Measurements from ENCODE around the gene PCDHGA3. TPM values are rescaled to one million over a fixed set of nuclear protein-coding genes. Genes with fewer than 3 reads are reported as not detected.

The PCDHGA3 gene
- total RNA-seq, 2 donors from 2014 or later: 5.3 to 9.1 TPM

GRCh38 chr5:141354900-141355469, 11.4 kb downstream of the PCDHGA3 start, which contains the start of gene PCDHGA4:
Gene PCDHGA4 (plus strand): TSS chr5:141355021. CDS start chr5:141355108, 87 bp downstream.
- Histone ChIP-seq H3K4me1 (ENCODE audit: control insufficient read depth in 1 of 2, low read depth in 2 of 2) (no peaks in the 10 kb centered on the region), H3K4me3 (peak within 1 kb of the TSS; percentile 59), H3K27ac (no peak within 1 kb of the TSS), H3K9me3 (peaks cover 85% of the 10 kb centered on the region), H3K27me3 (replicated peaks; ENCODE audit: insufficient read depth) (no peaks in the 10 kb centered on the region), H3K36me3 (no peaks in the 10 kb centered on the region)
- peak; percentile 23 for TF ChIP-seq CTCF (IDR thresholded peaks at IDR 0.05)
- ATAC-seq (ENCODE audit: insufficient number of reproducible peaks, low FRiP score, low read depth) (no peak), DNase-seq (ENCODE audit: low spot score) (no peak)

DNA sequence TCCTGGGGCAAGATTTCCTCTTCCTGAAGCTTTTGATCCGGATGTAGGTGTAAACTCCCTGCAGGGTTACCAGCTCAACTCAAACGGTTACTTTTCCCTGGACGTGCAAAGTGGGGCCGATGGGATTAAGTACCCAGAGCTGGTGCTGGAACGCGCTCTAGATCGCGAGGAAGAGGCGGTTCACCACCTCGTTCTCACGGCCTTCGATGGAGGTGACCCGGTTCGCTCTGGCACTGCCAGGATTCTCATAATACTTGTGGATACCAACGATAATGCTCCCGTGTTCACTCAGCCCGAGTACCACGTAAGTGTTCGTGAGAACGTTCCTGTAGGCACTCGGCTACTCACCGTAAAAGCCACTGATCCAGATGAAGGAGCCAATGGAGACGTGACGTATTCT, 12.0 kb downstream of the PCDHGA3 start:
- no peak for DNase-seq (ENCODE audit: low spot score)
- H3K9me3 ChIP-seq: peaks cover 85% of the 10 kb centered on the region
- H3K4me3 ChIP-seq: peak overlapping the region; percentile 59

GRCh38 chr5:141356133-141356532, 12.5 kb downstream of the PCDHGA3 start:
- Histone ChIP-seq H3K4me1 (ENCODE audit: control insufficient read depth in 1 of 2, low read depth in 2 of 2) (no peaks in the 10 kb centered on the region), H3K27me3 (replicated peaks; ENCODE audit: insufficient read depth) (no peaks in the 10 kb centered on the region), H3K9me3 (peaks cover 85% of the 10 kb centered on the region), H3K27ac (no peak overlapping the region), H3K4me3 (no peak overlapping the region), H3K36me3 (no peaks in the 10 kb centered on the region)
- no peak for DNase-seq (ENCODE audit: low spot score)
- TF ChIP-seq CTCF (IDR thresholded peaks at IDR 0.05): no peak
- no peak for ATAC-seq (ENCODE audit: insufficient number of reproducible peaks, low FRiP score, low read depth)

More for the DNA sequence above, 12.0 kb downstream of the PCDHGA3 start:
- no peak for TF ChIP-seq CTCF (IDR thresholded peaks at IDR 0.05)
- Histone ChIP-seq H3K27me3 (replicated peaks; ENCODE audit: insufficient read depth) (no peaks in the 10 kb centered on the region), H3K36me3 (no peaks in the 10 kb centered on the region), H3K4me1 (ENCODE audit: control insufficient read depth in 1 of 2, low read depth in 2 of 2) (no peaks in the 10 kb centered on the region), H3K27ac (no peak overlapping the region)
- no peak for ATAC-seq (ENCODE audit: insufficient number of reproducible peaks, low FRiP score, low read depth)

DNA sequence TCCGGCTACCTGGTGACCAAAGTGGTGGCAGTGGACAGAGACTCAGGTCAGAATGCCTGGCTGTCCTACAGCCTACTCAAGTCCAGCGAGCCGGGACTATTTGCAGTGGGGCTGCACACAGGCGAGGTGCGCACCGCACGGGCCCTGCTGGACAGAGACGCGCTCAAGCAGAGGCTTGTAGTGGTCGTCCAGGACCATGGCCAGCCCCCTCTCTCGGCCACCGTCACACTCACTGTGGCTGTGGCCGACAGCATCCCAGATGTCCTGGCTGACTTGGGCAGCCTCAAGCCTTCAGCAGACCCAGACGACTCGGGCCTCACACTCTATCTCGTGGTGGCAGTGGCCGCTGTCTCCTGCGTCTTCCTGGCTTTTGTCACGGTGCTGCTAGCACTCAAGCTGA, 13.3 kb downstream of the PCDHGA3 start:
- no peak overlapping the region for H3K4me3 ChIP-seq
- DNase-seq (ENCODE audit: low spot score) (no peak), ATAC-seq (ENCODE audit: insufficient number of reproducible peaks, low FRiP score, low read depth) (no peak)
- no peaks in the 10 kb centered on the region for H3K27me3 ChIP-seq (replicated peaks; ENCODE audit: insufficient read depth)
- H3K36me3 ChIP-seq: no peaks in the 10 kb centered on the region
- no peak for TF ChIP-seq CTCF (IDR thresholded peaks at IDR 0.05)
- peaks cover 84% of the 10 kb centered on the region for H3K9me3 ChIP-seq
- no peaks in the 10 kb centered on the region for H3K4me1 ChIP-seq (ENCODE audit: control insufficient read depth in 1 of 2, low read depth in 2 of 2)
- no peak overlapping the region for H3K27ac ChIP-seq

- DNase-seq (ENCODE audit: low spot score) (no peak), ATAC-seq (ENCODE audit: insufficient number of reproducible peaks, low FRiP score, low read depth) (no peak)
- Histone ChIP-seq H3K27ac (no peak within 1 kb of the TSS), H3K9me3 (peaks cover 89% of the 10 kb centered on the region), H3K4me1 (ENCODE audit: control insufficient read depth in 1 of 2, low read depth in 2 of 2) (no peaks in the 10 kb centered on the region), H3K4me3 (peak within 1 kb of the TSS; percentile 60), H3K36me3 (no peaks in the 10 kb centered on the region), H3K27me3 (replicated peaks; ENCODE audit: insufficient read depth) (no peaks in the 10 kb centered on the region)
- TF ChIP-seq CTCF (IDR thresholded peaks at IDR 0.05): no peak
These were observed 16.3 kb downstream of the PCDHGA3 start, which contains the start of gene PCDHGB2 for GRCh38 chr5:141359790-141360426. Gene PCDHGB2 (plus strand): TSS chr5:141359994. CDS start chr5:141360136, 142 bp downstream.
